HL-60 (cell line): ENCODE results near the gene TMEM250.

Source experiments
- CTCF ChIP-seq: IDR thresholded peaks from one replicate; pipeline ENCODE4 v1.5.1; 2011; ENCODE audit warnings: low read length, control low read depth, inconsistent platforms; ENCODE audit not compliant: insufficient read depth
- POLR2AphosphoS5 ChIP-seq: IDR thresholded peaks from 2 replicates; pipeline ENCODE4 v1.6.1; 2012; ENCODE audit warnings: low read depth
- REST ChIP-seq: IDR thresholded peaks from 2 replicates; pipeline ENCODE4 v1.6.1; 2012; ENCODE audit warnings: low read depth; ENCODE audit not compliant: insufficient replicate concordance

GRCh38 chr9:136129176-136129575 lies 10.5 kb upstream of the TMEM250 start:
- TF ChIP-seq REST: no peak
- no peak for TF ChIP-seq CTCF
- TF ChIP-seq POLR2AphosphoS5: no peak
